Measurements from ENCODE around the gene MGARP. TPM values are rescaled to one million over a fixed set of nuclear protein-coding genes. Genes with fewer than 3 reads are reported as not detected.
"Not testable (repeated sequence)": the region's sequence is repeated elsewhere in the genome, so short reads cannot be mapped to it uniquely, and the experiment has no call there.

MGARP gene
- total RNA-seq, 1 donor = 7.6 TPM

DNA sequence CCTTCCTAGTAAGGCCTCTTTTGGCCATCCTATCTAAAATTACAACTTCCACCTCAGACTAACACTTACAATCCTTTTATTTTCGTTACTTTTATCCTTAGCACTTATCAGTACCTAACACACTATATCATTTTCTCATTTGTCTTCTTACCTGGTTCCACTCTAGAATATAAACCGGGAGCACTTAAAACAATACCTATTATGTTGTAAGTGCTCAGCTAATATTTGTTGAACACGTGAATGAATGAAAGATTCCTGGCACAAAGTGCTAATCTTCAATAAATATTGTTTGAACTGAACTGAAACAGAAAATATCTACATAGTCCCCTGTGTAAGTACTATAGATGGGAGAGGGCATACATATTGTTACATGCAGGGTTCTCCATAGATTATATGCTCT, 14.4 kb downstream of the MGARP start:
- H2AFZ ChIP-seq (ENCODE audit: low read length) = no peak overlapping the region
- H3K9me3 ChIP-seq (ENCODE audit: low read depth, low read length) = no peaks in the 10 kb centered on the region
- no peak for DNase-seq (ENCODE audit: insufficient read length, low spot score, missing footprints)
- TF ChIP-seq, protein P1, sequence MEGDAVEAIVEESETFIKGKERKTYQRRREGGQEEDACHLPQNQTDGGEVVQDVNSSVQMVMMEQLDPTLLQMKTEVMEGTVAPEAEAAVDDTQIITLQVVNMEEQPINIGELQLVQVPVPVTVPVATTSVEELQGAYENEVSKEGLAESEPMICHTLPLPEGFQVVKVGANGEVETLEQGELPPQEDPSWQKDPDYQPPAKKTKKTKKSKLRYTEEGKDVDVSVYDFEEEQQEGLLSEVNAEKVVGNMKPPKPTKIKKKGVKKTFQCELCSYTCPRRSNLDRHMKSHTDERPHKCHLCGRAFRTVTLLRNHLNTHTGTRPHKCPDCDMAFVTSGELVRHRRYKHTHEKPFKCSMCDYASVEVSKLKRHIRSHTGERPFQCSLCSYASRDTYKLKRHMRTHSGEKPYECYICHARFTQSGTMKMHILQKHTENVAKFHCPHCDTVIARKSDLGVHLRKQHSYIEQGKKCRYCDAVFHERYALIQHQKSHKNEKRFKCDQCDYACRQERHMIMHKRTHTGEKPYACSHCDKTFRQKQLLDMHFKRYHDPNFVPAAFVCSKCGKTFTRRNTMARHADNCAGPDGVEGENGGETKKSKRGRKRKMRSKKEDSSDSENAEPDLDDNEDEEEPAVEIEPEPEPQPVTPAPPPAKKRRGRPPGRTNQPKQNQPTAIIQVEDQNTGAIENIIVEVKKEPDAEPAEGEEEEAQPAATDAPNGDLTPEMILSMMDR (IDR thresholded peaks at IDR 0.05; ENCODE audit: extremely low read depth, low read depth, low read length) = no peak
- H3K4me3 ChIP-seq (ENCODE audit: insufficient read depth, low read length) = no peak overlapping the region
- H3K4me2 ChIP-seq (ENCODE audit: insufficient read depth, low read length) = peak overlapping the region; percentile 85
- H3K4me1 ChIP-seq (ENCODE audit: insufficient read depth, low read length) = peaks cover 22% of the 10 kb centered on the region
- no peak overlapping the region for H3K27ac ChIP-seq (ENCODE audit: low read depth, low read length)
- no peaks in the 10 kb centered on the region for H3K36me3 ChIP-seq (ENCODE audit: insufficient read depth, low read length)
- no peaks in the 10 kb centered on the region for H4K20me1 ChIP-seq (ENCODE audit: insufficient read depth, low read length)
- H3K79me2 ChIP-seq (ENCODE audit: insufficient read depth, low read length) = no peaks in the 10 kb centered on the region
- H3K27me3 ChIP-seq (ENCODE audit: insufficient read depth, low read length) = no peaks in the 10 kb centered on the region

DNA sequence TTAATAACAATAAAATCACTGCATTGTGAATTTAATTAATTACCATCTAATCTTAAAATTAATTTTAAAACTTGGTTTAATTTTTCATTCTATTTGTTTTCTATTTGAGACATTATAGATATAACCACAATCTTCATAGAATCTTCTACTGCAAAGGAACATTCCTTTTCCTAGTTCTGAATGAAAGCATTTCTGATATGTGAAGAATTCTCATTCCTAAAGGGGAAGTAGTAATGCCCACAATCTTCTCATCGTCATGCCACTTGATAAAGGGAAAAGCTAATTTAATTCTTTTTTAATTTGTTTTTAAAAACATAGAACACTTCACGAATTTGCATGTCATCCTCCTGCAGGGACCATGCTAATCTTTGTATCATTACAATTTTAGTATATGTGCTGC, 23.7 kb downstream of the MGARP start:
- no peaks in the 10 kb centered on the region for H3K27me3 ChIP-seq (ENCODE audit: insufficient read depth, low read length)
- H3K4me2 ChIP-seq (ENCODE audit: insufficient read depth, low read length) = no peak overlapping the region
- no peaks in the 10 kb centered on the region for H3K4me1 ChIP-seq (ENCODE audit: insufficient read depth, low read length)
- H2AFZ ChIP-seq (ENCODE audit: low read length) = no peak overlapping the region
- H3K36me3 ChIP-seq (ENCODE audit: insufficient read depth, low read length) = no peaks in the 10 kb centered on the region
- H3K27ac ChIP-seq (ENCODE audit: low read depth, low read length) = no peak overlapping the region
- DNase-seq (ENCODE audit: insufficient read length, low spot score, missing footprints) = peak; percentile 19
- no peaks in the 10 kb centered on the region for H3K9me3 ChIP-seq (ENCODE audit: low read depth, low read length)
- TF ChIP-seq, protein P1 (IDR thresholded peaks at IDR 0.05; ENCODE audit: extremely low read depth, low read depth, low read length) = no peak
- no peak overlapping the region for H3K4me3 ChIP-seq (ENCODE audit: insufficient read depth, low read length)
- H4K20me1 ChIP-seq (ENCODE audit: insufficient read depth, low read length) = no peaks in the 10 kb centered on the region
- no peaks in the 10 kb centered on the region for H3K79me2 ChIP-seq (ENCODE audit: insufficient read depth, low read length)

DNA sequence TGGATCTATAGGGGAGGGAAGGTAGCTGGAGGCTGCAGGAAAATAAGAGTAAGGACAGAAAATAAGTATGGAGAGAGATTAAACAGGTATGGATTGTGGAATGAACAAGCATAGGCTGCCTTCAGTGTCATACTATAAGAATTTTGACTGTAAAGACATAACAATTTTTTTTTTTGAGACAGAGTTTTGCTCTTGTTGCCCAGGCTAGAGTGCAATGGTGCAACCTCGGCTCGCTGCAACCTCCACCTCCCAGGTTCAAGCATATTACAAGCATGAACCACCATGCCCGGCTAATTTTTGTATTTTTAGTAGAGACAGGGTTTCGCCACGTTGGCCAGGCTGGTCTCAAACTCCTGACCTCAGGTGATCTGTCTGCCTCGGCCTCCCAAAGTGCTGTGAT, 24.4 kb downstream of the MGARP start:
- not testable (repeated sequence) for DNase-seq (ENCODE audit: insufficient read length, low spot score, missing footprints); H3K4me1 ChIP-seq (ENCODE audit: insufficient read depth, low read length); H3K27me3 ChIP-seq (ENCODE audit: insufficient read depth, low read length); H3K36me3 ChIP-seq (ENCODE audit: insufficient read depth, low read length); H3K27ac ChIP-seq (ENCODE audit: low read depth, low read length); H4K20me1 ChIP-seq (ENCODE audit: insufficient read depth, low read length); H3K4me3 ChIP-seq (ENCODE audit: insufficient read depth, low read length); H3K79me2 ChIP-seq (ENCODE audit: insufficient read depth, low read length); H3K4me2 ChIP-seq (ENCODE audit: insufficient read depth, low read length); H2AFZ ChIP-seq (ENCODE audit: low read length); H3K9me3 ChIP-seq (ENCODE audit: low read depth, low read length)

DNA sequence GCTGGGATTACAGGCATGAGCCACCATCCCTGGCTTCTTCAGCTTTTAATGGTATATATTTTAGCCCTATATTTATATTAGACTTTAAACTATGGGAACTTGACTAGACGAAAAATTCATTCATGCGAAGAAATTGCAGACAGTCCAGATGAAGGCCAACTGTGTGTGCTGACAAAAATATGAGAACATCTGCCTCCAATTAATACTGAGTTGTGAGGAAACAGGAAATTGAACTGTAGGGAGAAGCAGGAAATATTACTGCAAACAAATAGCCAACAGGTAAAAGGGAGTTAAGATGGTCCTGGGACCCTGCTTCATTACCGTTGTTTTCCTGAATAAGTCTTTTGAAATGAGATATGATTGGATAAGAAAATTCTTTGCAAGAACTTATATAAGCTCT, 26.3 kb downstream of the MGARP start:
- no peaks in the 10 kb centered on the region for H3K36me3 ChIP-seq (ENCODE audit: insufficient read depth, low read length)
- DNase-seq (ENCODE audit: insufficient read length, low spot score, missing footprints) = no peak
- H3K4me3 ChIP-seq (ENCODE audit: insufficient read depth, low read length) = no peak overlapping the region

More for the DNA sequence above, 26.3 kb downstream of the MGARP start:
- Histone ChIP-seq H4K20me1 (ENCODE audit: insufficient read depth, low read length) (no peaks in the 10 kb centered on the region), H3K27me3 (ENCODE audit: insufficient read depth, low read length) (no peaks in the 10 kb centered on the region), H3K9me3 (ENCODE audit: low read depth, low read length) (no peaks in the 10 kb centered on the region), H3K79me2 (ENCODE audit: insufficient read depth, low read length) (no peaks in the 10 kb centered on the region), H2AFZ (ENCODE audit: low read length) (no peak overlapping the region), H3K4me1 (ENCODE audit: insufficient read depth, low read length) (no peaks in the 10 kb centered on the region), H3K27ac (ENCODE audit: low read depth, low read length) (no peak overlapping the region), H3K4me2 (ENCODE audit: insufficient read depth, low read length) (no peak overlapping the region)
- TF ChIP-seq, protein P1 (IDR thresholded peaks at IDR 0.05; ENCODE audit: extremely low read depth, low read depth, low read length) = no peak
